ENCODE data around the gene CAP1. TPM values are rescaled to one million over a fixed set of nuclear protein-coding genes. Genes with fewer than 3 reads are reported as not detected.
"Not testable (repeated sequence)": the region's sequence is repeated elsewhere in the genome, so short reads cannot be mapped to it uniquely, and the experiment has no call there.

The CAP1 gene
- total RNA-seq, 1 donor from 2014 or later = 252 TPM

GRCh38 chr1:40001456-40001855 is 39.1 kb upstream of the CAP1 start:
- no peaks in the 10 kb centered on the region for H3K4me1 ChIP-seq
- no peaks in the 10 kb centered on the region for H3K9me3 ChIP-seq
- no peak overlapping the region for H3K27ac ChIP-seq
- no peaks in the 10 kb centered on the region for H3K27me3 ChIP-seq
- intact Hi-C loops (cut with DNase I) = no loop called here
- TF ChIP-seq CTCF (IDR thresholded peaks at IDR 0.05) = no peak
- H3K36me3 ChIP-seq = no peaks in the 10 kb centered on the region
- no peak for DNase-seq (ENCODE audit: low spot score in 2 of 2)
- no peak overlapping the region for H3K4me3 ChIP-seq

GRCh38 chr1:40003156-40004093 is 37.1 kb upstream of the CAP1 start:
- Histone ChIP-seq H3K27me3 (no peaks in the 10 kb centered on the region), H3K9me3 (no peaks in the 10 kb centered on the region), H3K4me3 (no peak overlapping the region), H3K36me3 (no peaks in the 10 kb centered on the region), H3K27ac (no peak overlapping the region), H3K4me1 (no peaks in the 10 kb centered on the region)
- no peak for TF ChIP-seq CTCF (IDR thresholded peaks at IDR 0.05)
- DNase-seq (ENCODE audit: low spot score in 2 of 2) = no peak
- intact Hi-C loops (cut with DNase I) = no loop called here

GRCh38 chr1:40004857-40005256 is 35.7 kb upstream of the CAP1 start:
- no peak overlapping the region for H3K4me3 ChIP-seq
- no peaks in the 10 kb centered on the region for H3K4me1 ChIP-seq
- no peaks in the 10 kb centered on the region for H3K36me3 ChIP-seq
- no peaks in the 10 kb centered on the region for H3K27me3 ChIP-seq
- no peak for TF ChIP-seq CTCF (IDR thresholded peaks at IDR 0.05)
- H3K9me3 ChIP-seq = no peaks in the 10 kb centered on the region
- intact Hi-C loops (cut with DNase I) = no loop called here
- H3K27ac ChIP-seq = no peak overlapping the region
- no peak for DNase-seq (ENCODE audit: low spot score in 2 of 2)

- H3K27me3 ChIP-seq; intact Hi-C loops (cut with DNase I); H3K4me1 ChIP-seq; H3K27ac ChIP-seq; H3K4me3 ChIP-seq; DNase-seq (ENCODE audit: low spot score in 2 of 2); H3K9me3 ChIP-seq; H3K36me3 ChIP-seq: not testable (repeated sequence)
Measured at GRCh38 chr1:40007481-40008034, 33.0 kb upstream of the CAP1 start.

- Histone ChIP-seq H3K27ac (no peak overlapping the region), H3K4me3 (no peak overlapping the region), H3K9me3 (no peaks in the 10 kb centered on the region), H3K36me3 (no peaks in the 10 kb centered on the region), H3K4me1 (no peaks in the 10 kb centered on the region), H3K27me3 (no peaks in the 10 kb centered on the region)
- DNase-seq (ENCODE audit: low spot score in 2 of 2) = no peak
- intact Hi-C loops (cut with DNase I) = no loop called here
- TF ChIP-seq CTCF (IDR thresholded peaks at IDR 0.05) = no peak
Measured at GRCh38 chr1:40011198-40011597, 29.3 kb upstream of the CAP1 start.

GRCh38 chr1:40014253-40014706 is 26.2 kb upstream of the CAP1 start:
- DNase-seq (ENCODE audit: low spot score in 2 of 2) = no peak
- Histone ChIP-seq H3K9me3 (no peaks in the 10 kb centered on the region), H3K27me3 (no peaks in the 10 kb centered on the region), H3K36me3 (no peaks in the 10 kb centered on the region), H3K4me1 (no peaks in the 10 kb centered on the region), H3K27ac (no peak overlapping the region), H3K4me3 (no peak overlapping the region)
- TF ChIP-seq CTCF (IDR thresholded peaks at IDR 0.05) = no peak
- intact Hi-C loops (cut with DNase I) = no loop called here

Measured in ascending aorta (tissue), 2 donors.